IPS-NIHi7 (cell line): ENCODE measurements around the gene ZNF652.

Experiments used
- DNase-seq: peaks from one replicate; pipeline ENCODE4 v3.0.0; 2012; ENCODE audit warnings: mixed read lengths; ENCODE audit errors: extremely low spot score

Gene ZNF652

DNA sequence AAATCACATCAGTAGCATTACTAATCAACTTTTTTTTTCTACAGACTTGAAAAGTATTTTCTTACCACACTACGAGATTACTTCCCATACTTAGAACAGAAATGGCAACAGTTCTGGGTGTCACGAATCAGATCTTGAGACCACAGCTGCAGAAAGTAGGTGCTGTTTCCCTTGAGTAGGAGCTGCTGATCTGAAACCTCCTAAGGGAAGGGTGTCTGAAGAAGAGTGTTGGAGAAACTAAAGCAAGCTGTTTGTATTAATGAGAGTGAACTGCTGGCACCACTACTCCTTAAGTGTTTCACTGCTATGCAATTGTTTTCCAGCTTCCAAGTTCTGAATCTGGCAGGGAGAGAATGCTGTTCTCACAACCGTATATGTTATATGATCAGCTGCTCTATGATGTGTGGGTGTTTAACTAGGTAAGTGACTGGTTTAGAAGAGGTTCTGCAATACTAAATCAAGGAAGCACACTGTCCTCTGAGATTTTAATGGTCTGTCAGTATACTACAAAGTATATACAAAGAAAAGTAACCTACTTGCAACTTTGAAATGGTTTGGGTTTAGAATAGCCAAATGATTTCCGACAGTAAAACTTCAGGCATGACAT, 3.3 kb downstream of the ZNF652 start:
- DNase-seq: no peak

- no peak for DNase-seq
Measured at GRCh38 chr17:49357516-49357915, 4.5 kb downstream of the ZNF652 start.

DNA sequence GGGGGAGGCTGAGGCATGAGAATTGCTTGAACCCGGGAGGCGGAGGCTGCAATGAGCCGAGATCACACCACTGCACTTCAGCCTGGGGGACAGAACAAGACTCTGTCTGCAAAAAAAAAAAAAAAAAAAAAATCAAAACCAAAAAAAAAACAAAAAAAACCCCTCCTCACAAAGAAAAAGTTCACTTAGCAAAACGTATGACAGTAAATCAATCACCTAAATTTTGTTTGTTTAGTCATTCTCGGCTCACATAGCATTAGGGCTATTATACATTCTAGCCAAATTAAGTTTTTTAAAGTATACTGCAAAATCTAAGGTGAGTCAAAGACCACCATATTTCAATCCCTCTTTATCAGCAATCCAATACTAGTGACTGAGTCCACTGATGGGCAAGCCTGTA, 5.7 kb downstream of the ZNF652 start:
- DNase-seq: no peak

GRCh38 chr17:49353607-49354006, 8.4 kb downstream of the ZNF652 start:
- no peak for DNase-seq

DNA sequence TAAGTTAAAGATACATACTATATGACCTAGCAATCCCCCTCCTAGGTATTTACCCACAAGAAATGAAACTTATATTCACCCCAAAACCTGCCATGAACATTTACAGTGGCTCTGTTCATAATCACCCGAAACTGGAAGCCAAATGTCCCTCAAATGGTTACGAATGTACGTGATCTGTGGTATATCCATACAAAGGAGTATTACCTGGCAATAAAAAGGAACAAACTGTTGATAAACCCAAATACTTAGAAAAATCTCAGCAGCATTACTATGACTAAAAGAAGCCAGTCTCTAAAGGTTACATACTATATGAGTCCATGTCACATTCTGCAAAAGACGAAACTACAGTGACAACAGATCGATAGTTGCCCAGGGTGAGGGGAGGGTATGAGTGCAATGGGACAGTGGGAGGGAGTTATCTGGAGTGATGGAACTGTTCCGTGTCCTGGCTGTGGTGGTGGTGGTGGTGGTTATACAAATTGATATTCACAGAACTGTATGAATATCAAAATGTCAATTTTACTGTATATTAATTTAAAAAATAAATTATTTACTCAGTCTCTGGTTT, 9.4 kb downstream of the ZNF652 start:
- DNase-seq: no peak

DNA sequence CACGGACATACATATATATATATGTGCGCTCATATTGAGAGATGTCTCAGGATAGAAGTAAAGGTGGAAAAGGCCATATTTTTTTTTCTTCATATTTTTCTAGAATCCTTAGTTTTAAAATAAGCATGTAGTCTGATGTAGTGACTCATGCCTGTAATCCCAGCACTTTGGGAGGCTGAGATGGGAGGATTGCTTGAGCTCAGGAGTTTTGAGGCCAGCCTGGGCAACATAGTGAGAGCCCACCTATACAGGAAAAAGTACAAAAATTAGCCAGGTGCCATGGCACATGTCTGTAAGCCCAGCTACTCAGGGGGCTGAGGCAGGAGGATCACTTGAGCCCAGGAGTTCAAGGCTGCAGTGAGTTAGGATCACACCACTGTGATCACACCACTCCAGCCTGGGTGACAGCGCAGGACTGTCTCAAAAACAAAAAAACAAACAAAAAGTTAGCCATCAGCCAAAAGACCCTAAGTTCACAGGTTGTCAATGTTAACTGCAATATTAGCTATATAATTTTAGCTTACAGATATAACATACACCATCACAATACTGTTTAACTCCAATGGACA, 10.4 kb downstream of the ZNF652 start:
- DNase-seq: no peak

DNA sequence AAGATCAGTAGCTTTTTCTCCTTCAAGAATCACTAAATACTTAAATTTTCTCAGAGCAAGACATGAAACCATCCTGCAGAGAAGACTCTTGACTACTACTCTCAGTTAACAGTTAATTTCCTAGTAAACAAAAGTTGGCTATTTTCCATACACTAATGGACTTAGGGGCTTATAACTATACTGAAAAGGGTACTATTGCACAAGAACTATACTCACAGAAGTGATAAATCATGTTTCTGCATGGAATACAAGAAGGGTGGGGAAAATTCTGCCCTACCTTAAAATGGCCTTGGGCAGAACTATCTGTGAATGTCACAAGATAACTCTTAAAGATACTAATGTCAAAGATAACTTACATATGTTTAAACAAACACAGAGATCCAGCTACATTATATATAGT, 12.5 kb downstream of the ZNF652 start:
- no peak for DNase-seq

- DNase-seq: no peak
Measured at GRCh38 chr17:49344914-49345313, 17.1 kb downstream of the ZNF652 start.

GRCh38 chr17:49343273-49343672, 18.8 kb downstream of the ZNF652 start:
- DNase-seq: no peak

- DNase-seq: no peak
Measured at GRCh38 chr17:49342575-49342936, 19.5 kb downstream of the ZNF652 start.

- no peak for DNase-seq
Measured at GRCh38 chr17:49341356-49341755, 20.7 kb downstream of the ZNF652 start.

DNA sequence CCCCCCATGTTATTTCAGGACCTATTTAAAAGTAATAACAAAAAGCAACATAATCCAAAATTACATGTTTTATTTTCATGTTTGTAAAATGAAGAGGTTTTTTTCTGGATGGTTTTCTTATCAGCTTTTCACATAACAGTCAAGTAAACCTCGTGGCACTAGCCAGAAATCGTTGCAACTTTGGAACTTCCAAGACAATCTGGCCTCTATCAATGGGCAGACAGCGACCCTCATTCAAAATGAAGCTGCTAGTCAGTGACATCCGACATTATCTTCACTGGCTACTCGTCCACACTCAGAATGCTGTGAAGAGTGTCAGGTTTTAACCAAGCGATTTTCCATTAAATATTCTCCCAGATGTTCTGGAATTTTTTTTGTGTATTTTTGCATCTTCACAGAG, 22.7 kb downstream of the ZNF652 start:
- DNase-seq: no peak

GRCh38 chr17:49338883-49339282, 23.2 kb downstream of the ZNF652 start:
- no peak for DNase-seq

- no peak for DNase-seq
Measured at GRCh38 chr17:49337884-49338283, 24.2 kb downstream of the ZNF652 start.

DNA sequence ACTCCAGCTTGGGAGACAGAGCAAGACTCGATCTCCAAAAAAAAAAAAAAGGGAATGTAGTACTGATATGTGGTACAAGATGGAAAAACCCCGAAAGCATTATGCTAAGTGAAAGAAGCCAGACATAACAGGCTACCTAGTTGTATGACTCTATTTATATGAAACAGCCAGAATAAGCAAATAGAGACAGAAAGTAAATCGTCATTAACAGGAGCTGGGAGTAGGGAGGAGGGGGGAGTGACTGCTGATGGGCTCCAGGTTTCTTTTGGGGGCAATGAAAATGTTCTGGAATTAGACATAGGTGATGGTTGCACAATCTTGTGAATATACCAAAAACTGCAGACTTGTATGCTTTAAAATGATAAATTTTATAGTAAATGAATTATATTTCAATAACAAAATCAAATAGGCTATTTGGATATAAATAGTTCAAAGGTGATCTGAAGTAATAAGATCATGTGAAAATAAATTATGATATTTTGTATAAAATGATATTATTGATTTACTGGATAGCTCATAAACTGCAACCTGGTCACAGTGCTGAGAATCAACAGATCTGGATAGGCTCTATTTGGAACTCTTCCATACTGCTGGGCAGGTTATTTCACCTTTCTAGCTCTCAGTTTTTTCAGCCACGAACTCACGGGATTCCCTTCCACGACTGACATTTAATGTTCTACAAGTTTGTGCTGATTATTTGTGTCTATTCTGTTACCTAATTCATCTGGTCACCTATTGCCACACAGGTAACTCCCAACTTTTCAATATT, 27.1 kb downstream of the ZNF652 start:
- DNase-seq: no peak

DNA sequence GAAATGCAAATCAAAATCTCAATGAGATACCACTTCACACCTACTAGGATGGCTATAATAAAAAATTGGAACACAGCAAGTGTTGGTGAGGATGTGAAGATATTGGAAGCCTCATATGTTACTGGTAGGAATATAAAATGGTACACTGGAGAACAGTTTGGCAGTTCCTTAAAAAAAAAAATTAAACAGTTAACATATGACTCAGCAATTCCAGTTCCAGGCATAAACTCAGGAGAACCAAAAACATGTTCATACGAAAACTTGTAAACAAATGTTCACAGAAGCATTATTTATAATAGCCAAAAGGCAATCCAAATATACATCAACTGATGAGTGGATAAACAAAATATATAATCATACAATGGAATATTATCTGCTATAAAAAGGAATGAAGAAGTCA, 28.2 kb downstream of the ZNF652 start:
- DNase-seq: no peak

- no peak for DNase-seq
Measured at GRCh38 chr17:49327835-49328784, 33.9 kb downstream of the ZNF652 start.

DNA sequence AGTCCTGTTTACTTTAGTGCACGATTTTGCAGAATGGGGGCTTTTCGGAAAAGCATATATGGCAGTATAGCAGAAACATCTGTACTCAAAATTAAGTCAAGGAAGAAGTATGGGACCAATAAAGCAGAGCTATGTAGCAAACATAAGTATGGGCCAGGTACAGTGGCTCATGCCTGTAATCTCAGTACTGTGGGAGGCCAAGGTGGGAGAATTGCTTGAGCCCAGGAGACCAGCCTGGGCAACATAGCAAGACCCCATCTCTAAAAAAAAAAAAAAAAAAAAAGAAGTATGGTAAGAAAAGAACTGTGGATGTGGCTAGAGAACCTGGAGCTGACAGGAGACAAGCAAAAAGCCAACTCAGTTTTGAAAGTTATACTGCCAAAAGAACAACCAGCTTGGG, 36.1 kb downstream of the ZNF652 start:
- no peak for DNase-seq

DNA sequence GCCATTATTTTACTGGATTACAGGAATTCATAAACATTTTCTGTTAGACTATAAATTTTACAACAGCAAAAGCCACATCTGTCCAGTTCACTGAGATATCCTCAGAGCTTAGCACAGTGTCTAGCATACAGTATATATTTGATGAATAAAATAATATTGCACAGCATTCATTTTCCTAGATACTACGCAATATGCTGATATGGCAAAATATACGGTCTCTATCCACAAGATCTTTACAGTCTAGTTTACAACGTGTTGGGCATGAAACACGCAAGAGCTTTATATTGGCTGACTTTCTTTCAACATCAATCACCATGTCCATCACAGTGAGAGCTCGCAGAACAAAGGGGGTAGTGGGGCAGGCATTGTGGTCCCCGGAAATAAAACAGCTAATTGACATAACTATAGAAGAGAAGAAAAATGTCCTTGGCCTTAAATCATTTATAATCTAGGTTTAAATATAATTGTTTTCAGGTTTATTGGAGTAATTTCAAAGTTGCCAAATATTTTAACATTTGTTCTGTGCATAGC, 43.5 kb downstream of the ZNF652 start:
- no peak for DNase-seq

- DNase-seq: no peak
Measured at GRCh38 chr17:49316889-49317675, 45.0 kb downstream of the ZNF652 start.

GRCh38 chr17:49316258-49316570, 45.8 kb downstream of the ZNF652 start:
- no peak for DNase-seq
